ENCODE data around the gene N4BP2L2.

N4BP2L2 gene

GRCh38 chr13:32495429-32495828 is 43.2 kb downstream of the N4BP2L2 start:
- DNase-seq (ENCODE audit: insufficient read length) (no peak), FAIRE-seq (no peak)
- TF ChIP-seq POLR2A (IDR thresholded peaks at IDR 0.05; ENCODE audit: low read depth, low read length): no peak
- no peak for TF ChIP-seq POLR2AphosphoS5 (IDR thresholded peaks at IDR 0.05; ENCODE audit: low read depth, low read length)
- no peak for TF ChIP-seq TAF1 (IDR thresholded peaks at IDR 0.05; ENCODE audit: borderline replicate concordance, low read depth, low read length)

- no peak for TF ChIP-seq POLR2AphosphoS5 (IDR thresholded peaks at IDR 0.05; ENCODE audit: low read depth, low read length)
- TF ChIP-seq POLR2A (IDR thresholded peaks at IDR 0.05; ENCODE audit: low read depth, low read length): no peak
- TF ChIP-seq TAF1 (IDR thresholded peaks at IDR 0.05; ENCODE audit: borderline replicate concordance, low read depth, low read length): no peak
- DNase-seq (ENCODE audit: insufficient read length): no peak
- FAIRE-seq: no peak
Observed at GRCh38 chr13:32491028-32491427, 47.6 kb downstream of the N4BP2L2 start.

- TF ChIP-seq TAF1 (IDR thresholded peaks at IDR 0.05; ENCODE audit: borderline replicate concordance, low read depth, low read length) (no peak), POLR2AphosphoS5 (IDR thresholded peaks at IDR 0.05; ENCODE audit: low read depth, low read length) (no peak), POLR2A (IDR thresholded peaks at IDR 0.05; ENCODE audit: low read depth, low read length) (no peak)
- DNase-seq (ENCODE audit: insufficient read length) (no peak), FAIRE-seq (no peak)
Observed at GRCh38 chr13:32476892-32477291, 61.7 kb downstream of the N4BP2L2 start.

DNA sequence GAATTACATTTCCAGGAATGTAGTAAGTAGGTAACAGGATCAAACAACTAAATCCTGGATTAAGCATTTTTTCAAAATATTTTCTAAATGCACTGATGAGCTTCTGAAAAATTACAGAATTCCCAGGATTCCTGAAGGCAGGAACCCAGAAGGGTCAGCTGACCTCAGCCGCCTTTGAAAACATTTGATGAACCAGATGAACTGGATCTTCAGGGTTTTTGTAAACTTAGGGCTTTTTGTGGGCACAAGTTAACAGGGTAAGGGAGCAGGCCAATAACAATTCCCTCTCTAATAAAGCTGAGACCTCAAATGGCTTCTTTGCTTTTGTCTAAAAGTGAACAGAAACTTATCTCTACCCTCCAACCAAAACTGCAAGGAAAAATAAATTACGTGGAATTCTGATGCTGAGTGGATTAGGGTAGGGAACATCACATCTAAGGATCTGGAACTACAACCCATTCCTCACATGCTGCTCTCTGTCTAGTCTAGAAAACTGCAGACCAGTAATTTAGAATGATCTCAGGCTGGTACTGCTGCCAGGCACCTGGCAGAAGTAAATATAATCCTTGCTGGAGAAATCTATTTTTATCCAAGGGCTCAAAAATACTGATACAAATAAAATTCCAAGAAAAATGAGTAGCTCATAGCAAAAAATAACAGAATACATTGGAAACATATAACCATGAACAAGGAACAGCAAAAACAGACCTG is 62.4 kb downstream of the N4BP2L2 start:
- DNase-seq (ENCODE audit: insufficient read length) (no peak), FAIRE-seq (no peak)
- TF ChIP-seq TAF1 (IDR thresholded peaks at IDR 0.05; ENCODE audit: borderline replicate concordance, low read depth, low read length): no peak
- TF ChIP-seq POLR2AphosphoS5 (IDR thresholded peaks at IDR 0.05; ENCODE audit: low read depth, low read length): no peak
- no peak for TF ChIP-seq POLR2A (IDR thresholded peaks at IDR 0.05; ENCODE audit: low read depth, low read length)

DNA sequence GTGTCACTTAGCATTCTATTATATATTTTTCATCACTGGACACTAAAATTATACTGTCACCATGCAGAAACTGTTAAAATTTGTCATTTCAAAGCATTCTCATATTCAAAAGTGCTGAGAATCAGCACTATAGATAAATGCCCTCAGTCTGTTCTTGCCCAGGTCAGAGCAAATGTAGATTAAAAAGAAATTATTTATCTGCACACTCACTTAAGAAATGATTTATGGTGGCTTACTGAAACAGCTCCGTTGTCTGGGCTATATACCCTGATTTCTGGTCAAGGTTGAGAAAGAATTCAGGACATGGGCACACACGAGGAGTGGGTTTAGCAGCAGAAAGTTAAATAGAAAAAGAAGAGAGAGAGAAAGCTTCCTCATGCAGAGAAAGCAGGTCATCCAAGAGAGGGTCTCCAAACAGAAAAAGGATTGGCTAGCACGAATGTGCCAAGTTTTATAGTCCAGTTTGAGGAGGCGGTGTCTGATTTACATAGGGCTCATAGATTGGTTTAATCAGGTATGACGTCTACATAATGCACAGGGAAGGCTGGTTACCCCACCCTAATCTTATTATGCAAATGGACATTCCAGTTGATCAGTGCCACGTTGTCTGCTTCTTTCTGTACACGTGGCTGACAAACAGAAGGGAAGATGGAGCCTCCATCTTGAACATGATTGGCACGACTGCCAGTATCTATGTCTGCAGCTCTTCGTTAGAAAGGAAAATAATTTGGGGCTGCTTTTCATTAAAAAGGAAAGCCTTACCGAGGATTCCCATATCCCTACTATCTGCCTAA is 63.4 kb downstream of the N4BP2L2 start:
- FAIRE-seq: no peak
- TF ChIP-seq POLR2AphosphoS5 (IDR thresholded peaks at IDR 0.05; ENCODE audit: low read depth, low read length): no peak
- no peak for TF ChIP-seq TAF1 (IDR thresholded peaks at IDR 0.05; ENCODE audit: borderline replicate concordance, low read depth, low read length)
- TF ChIP-seq POLR2A (IDR thresholded peaks at IDR 0.05; ENCODE audit: low read depth, low read length): no peak
- DNase-seq (ENCODE audit: insufficient read length): no peak

DNA sequence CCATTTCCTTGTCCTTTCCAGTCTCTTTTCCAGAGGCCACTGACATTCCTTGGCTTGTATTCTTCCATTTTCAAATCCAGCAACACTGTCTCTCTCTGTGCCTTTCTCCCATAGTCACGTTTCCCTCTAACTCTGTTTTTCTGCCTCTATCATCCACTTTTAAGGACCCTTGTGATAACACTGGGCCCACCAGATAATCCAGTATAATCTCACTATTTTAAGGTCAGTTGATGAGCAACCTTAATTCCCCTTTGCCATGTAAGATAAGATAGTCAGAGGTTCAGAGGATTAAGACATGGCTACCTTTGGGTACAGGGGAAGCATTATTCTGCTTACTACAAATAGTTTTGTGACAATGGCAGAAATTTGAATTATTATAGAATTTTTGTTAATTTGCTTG is 64.9 kb downstream of the N4BP2L2 start:
- FAIRE-seq (no peak), DNase-seq (ENCODE audit: insufficient read length) (no peak)
- no peak for TF ChIP-seq POLR2AphosphoS5 (IDR thresholded peaks at IDR 0.05; ENCODE audit: low read depth, low read length)
- TF ChIP-seq TAF1 (IDR thresholded peaks at IDR 0.05; ENCODE audit: borderline replicate concordance, low read depth, low read length): no peak
- TF ChIP-seq POLR2A (IDR thresholded peaks at IDR 0.05; ENCODE audit: low read depth, low read length): no peak

DNA sequence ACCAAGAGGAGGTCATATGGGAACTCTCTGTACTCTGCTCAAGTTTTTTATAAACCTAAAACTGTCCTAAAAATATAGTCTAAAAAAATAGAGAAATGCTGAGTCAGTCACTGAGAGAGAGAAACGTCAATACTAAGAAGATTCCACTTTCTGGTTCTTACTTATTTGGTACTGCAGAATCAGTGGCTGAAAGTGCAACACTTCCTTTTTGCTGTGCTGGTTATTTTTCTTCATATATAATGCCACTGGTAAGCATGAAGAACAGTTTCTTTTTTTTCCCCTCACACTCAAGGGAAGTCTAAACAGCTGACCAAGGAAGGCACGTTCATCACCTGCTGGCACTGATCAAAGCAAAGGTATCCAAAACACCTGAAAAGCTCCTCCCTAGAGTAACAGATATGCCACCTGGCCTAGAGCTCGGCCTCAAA is 66.4 kb downstream of the N4BP2L2 start:
- FAIRE-seq: no peak
- TF ChIP-seq POLR2A (IDR thresholded peaks at IDR 0.05; ENCODE audit: low read depth, low read length) (no peak), POLR2AphosphoS5 (IDR thresholded peaks at IDR 0.05; ENCODE audit: low read depth, low read length) (no peak), TAF1 (IDR thresholded peaks at IDR 0.05; ENCODE audit: borderline replicate concordance, low read depth, low read length) (no peak)

DNA sequence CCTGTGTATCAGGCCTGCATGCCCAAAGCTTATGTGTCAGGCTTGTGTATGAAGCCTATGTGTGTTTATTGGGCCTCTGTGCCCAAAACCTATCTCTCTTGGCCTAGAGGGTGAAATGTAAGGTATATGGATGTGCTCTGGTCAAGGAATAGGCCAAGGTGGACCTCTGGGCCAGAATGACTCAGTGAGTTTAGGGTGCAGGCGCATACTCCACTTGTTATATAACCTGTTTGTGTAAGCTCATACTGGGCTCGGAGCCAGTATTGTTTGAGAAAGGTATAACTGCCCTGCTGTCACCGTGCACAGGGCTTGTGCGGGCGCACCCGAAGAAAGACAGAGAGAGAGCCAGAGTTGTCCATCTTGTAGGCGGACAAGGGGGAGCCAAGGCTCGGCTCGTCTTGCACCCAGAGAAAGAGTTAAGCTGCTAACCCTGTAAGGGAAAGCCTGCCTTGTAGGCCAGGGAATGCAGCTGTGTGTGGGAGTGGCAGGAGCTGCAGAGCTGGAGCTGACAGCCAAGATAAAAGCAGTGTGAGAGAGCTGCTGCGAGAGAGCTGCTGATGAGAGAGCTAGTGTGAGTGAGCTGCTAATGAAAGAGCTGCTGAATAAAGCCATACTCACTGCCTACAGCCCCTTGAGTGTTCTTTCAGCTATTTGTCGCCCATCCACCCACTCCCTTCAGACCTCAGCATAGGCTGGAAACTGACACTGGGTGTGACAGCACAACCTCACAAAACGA is 67.2 kb downstream of the N4BP2L2 start:
- no peak for TF ChIP-seq POLR2AphosphoS5 (IDR thresholded peaks at IDR 0.05; ENCODE audit: low read depth, low read length)
- TF ChIP-seq POLR2A (IDR thresholded peaks at IDR 0.05; ENCODE audit: low read depth, low read length): no peak
- no peak for TF ChIP-seq TAF1 (IDR thresholded peaks at IDR 0.05; ENCODE audit: borderline replicate concordance, low read depth, low read length)
- FAIRE-seq (peak; percentile 30), DNase-seq (ENCODE audit: insufficient read length) (no peak)

More for the DNA sequence above, 66.4 kb downstream of the N4BP2L2 start:
- DNase-seq (ENCODE audit: insufficient read length): no peak

- FAIRE-seq (no peak), DNase-seq (ENCODE audit: insufficient read length) (no peak)
- TF ChIP-seq TAF1 (IDR thresholded peaks at IDR 0.05; ENCODE audit: borderline replicate concordance, low read depth, low read length): no peak
- TF ChIP-seq POLR2A (IDR thresholded peaks at IDR 0.05; ENCODE audit: low read depth, low read length): no peak
- TF ChIP-seq POLR2AphosphoS5 (IDR thresholded peaks at IDR 0.05; ENCODE audit: low read depth, low read length): no peak
Observed at GRCh38 chr13:32468502-32469142, 70.0 kb downstream of the N4BP2L2 start.

GRCh38 chr13:32456591-32456990 is 82.0 kb downstream of the N4BP2L2 start:
- TF ChIP-seq TAF1 (IDR thresholded peaks at IDR 0.05; ENCODE audit: borderline replicate concordance, low read depth, low read length) (no peak), POLR2A (IDR thresholded peaks at IDR 0.05; ENCODE audit: low read depth, low read length) (no peak), POLR2AphosphoS5 (IDR thresholded peaks at IDR 0.05; ENCODE audit: low read depth, low read length) (no peak)
- DNase-seq (ENCODE audit: insufficient read length): no peak
- FAIRE-seq: no peak

- TF ChIP-seq POLR2AphosphoS5 (IDR thresholded peaks at IDR 0.05; ENCODE audit: low read depth, low read length): no peak
- TF ChIP-seq TAF1 (IDR thresholded peaks at IDR 0.05; ENCODE audit: borderline replicate concordance, low read depth, low read length): no peak
- FAIRE-seq: no peak
- no peak for DNase-seq (ENCODE audit: insufficient read length)
Observed at GRCh38 chr13:32455594-32455903, 83.0 kb downstream of the N4BP2L2 start.
